Nephron progenitor cell (in vitro differentiated cells): ENCODE data around the gene UIMC1.

Source experiments
- DNase-seq: peaks from one replicate; pipeline ENCODE4 v3.0.0; 2021
- H3K27ac Mint-ChIP-seq: 2 replicates; pipeline ENCODE4 v1.8.0; 2021; ENCODE audit warnings: mild to moderate bottlenecking, moderate library complexity, mixed read lengths
- H3K27me3 Mint-ChIP-seq: 2 replicates; pipeline ENCODE4 v1.8.0; 2021; ENCODE audit warnings: mild to moderate bottlenecking, low read depth, mixed read lengths; ENCODE audit not compliant: poor library complexity
- H3K36me3 Mint-ChIP-seq: 2 replicates; pipeline ENCODE4 v1.8.0; 2021; ENCODE audit warnings: low read depth, mixed read lengths
- H3K4me1 Mint-ChIP-seq: 2 replicates; pipeline ENCODE4 v1.8.0; 2021; ENCODE audit warnings: mixed read lengths
- H3K4me3 Mint-ChIP-seq: 2 replicates; pipeline ENCODE4 v1.8.0; 2021; ENCODE audit warnings: mild to moderate bottlenecking, moderate library complexity, mixed read lengths
- H3K9me3 Mint-ChIP-seq: 2 replicates; pipeline ENCODE4 v1.8.0; 2021; ENCODE audit warnings: mild to moderate bottlenecking, moderate library complexity, mixed read lengths
- TF ChIP-seq, protein P1 (sequence below): fragments of 200-600 bp; sonication (generic); IDR thresholded peaks from 2 replicates; pipeline ENCODE4 v1.5.0; 2021; ENCODE audit warnings: antibody characterized with exemption

Gene UIMC1

DNA sequence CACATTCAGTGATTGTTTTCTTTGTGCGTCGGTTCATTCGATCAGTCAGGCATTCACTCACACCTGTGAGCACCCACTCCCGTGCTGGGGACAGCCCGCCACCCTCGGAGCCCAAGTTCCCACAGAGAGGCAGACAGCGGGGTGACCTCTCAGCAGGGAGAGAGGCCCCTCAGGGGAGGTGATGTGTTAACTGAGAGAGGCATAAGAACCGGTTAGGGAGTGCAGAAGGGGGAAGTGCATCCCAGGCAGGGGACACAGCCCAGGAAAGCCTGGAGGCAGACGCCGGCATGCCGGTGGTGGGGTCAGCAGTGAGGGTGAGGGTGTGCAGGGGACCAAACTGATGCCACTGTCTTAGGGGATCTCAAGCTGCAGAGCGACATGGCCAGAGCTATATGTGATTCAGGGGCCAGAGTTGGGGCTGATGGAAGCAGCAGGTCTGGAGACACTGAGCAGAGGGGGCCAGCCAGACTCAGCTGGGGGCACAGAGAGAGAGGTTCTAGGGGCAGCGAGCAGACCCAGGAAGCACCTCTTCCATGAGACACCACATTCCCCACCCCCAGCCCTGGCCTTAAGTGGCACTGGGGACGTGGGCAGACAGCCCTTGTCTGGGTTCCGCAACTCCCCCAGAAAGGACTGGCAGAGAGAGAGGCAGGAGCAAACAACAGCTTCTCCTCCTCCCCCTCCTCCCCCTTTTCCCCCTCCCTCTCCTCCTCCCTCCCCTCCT lies 143.4 kb downstream of the UIMC1 start:
- TF ChIP-seq, protein P1, sequence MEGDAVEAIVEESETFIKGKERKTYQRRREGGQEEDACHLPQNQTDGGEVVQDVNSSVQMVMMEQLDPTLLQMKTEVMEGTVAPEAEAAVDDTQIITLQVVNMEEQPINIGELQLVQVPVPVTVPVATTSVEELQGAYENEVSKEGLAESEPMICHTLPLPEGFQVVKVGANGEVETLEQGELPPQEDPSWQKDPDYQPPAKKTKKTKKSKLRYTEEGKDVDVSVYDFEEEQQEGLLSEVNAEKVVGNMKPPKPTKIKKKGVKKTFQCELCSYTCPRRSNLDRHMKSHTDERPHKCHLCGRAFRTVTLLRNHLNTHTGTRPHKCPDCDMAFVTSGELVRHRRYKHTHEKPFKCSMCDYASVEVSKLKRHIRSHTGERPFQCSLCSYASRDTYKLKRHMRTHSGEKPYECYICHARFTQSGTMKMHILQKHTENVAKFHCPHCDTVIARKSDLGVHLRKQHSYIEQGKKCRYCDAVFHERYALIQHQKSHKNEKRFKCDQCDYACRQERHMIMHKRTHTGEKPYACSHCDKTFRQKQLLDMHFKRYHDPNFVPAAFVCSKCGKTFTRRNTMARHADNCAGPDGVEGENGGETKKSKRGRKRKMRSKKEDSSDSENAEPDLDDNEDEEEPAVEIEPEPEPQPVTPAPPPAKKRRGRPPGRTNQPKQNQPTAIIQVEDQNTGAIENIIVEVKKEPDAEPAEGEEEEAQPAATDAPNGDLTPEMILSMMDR = no peak
- Mint-ChIP-seq H3K4me3 (peak overlapping the region; percentile 49), H3K9me3 (no peaks in the 10 kb centered on the region), H3K27me3 (peaks cover 50% of the 10 kb centered on the region), H3K27ac (peak overlapping the region; percentile 93), H3K4me1 (peaks cover 38% of the 10 kb centered on the region), H3K36me3 (no peaks in the 10 kb centered on the region)
- DNase-seq = no peak

- Mint-ChIP-seq H3K36me3 (no peaks in the 10 kb centered on the region), H3K4me1 (peaks cover 35% of the 10 kb centered on the region), H3K4me3 (no peak overlapping the region), H3K27me3 (peaks cover 54% of the 10 kb centered on the region), H3K9me3 (no peaks in the 10 kb centered on the region), H3K27ac (no peak overlapping the region)
- TF ChIP-seq, protein P1 = no peak
- no peak for DNase-seq
Measured at GRCh38 chr5:176862330-176862995, 144.1 kb downstream of the UIMC1 start.

DNA sequence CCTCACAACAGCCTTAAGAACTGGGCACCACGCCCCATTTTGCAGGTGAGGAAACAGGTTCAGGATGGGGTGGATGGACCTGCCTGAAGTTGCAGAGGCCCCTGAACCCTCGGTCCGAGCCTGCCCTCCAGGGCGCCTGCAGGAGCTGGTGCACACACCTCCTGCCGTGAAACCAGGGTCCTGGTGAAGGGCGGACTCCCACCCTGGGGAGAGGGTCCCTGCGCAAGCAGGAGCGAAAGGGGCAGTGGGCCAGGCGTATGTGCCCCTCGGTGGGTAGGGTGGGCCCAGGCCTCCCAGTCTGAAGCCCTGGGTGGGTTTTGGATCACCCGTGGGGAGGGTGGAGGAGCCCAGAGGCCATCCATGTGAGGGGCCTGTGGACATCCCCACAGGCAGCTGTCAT lies 145.3 kb downstream of the UIMC1 start:
- Mint-ChIP-seq H3K4me1 (peaks cover 24% of the 10 kb centered on the region), H3K36me3 (no peaks in the 10 kb centered on the region), H3K4me3 (no peak overlapping the region), H3K27ac (no peak overlapping the region), H3K9me3 (no peaks in the 10 kb centered on the region), H3K27me3 (peaks cover 49% of the 10 kb centered on the region)
- TF ChIP-seq, protein P1 = no peak
- no peak for DNase-seq

GRCh38 chr5:176860381-176860780 lies 146.2 kb downstream of the UIMC1 start:
- peaks cover 42% of the 10 kb centered on the region for H3K27me3 Mint-ChIP-seq
- no peak overlapping the region for H3K27ac Mint-ChIP-seq
- H3K4me3 Mint-ChIP-seq = no peak overlapping the region
- no peaks in the 10 kb centered on the region for H3K9me3 Mint-ChIP-seq
- TF ChIP-seq, protein P1 = no peak
- DNase-seq = no peak
- H3K36me3 Mint-ChIP-seq = no peaks in the 10 kb centered on the region
- H3K4me1 Mint-ChIP-seq = peaks cover 20% of the 10 kb centered on the region

DNA sequence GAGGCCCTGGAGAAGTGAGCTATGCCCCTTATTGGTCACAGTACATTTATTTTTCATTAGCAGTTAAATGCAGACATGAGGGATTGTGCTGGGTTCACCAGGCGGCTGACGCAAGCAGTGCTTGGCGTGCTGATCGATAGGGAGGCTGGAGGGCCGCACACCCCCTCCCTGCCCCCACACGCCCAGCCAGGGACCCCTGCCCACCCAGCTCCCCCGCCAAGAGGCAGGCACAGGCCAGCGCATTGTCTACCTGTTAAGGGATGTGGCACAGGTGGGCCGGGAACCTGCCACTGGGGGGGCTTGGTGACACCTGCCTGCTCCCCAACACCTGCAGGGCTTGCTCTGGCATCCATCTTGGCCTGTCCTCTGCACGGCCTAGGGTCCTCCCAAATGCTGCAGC lies 146.7 kb downstream of the UIMC1 start:
- TF ChIP-seq, protein P1 = no peak
- no peak overlapping the region for H3K4me3 Mint-ChIP-seq
- H3K27me3 Mint-ChIP-seq = peaks cover 40% of the 10 kb centered on the region
- peaks cover 20% of the 10 kb centered on the region for H3K4me1 Mint-ChIP-seq
- H3K9me3 Mint-ChIP-seq = no peaks in the 10 kb centered on the region
- no peaks in the 10 kb centered on the region for H3K36me3 Mint-ChIP-seq
- no peak for DNase-seq
- no peak overlapping the region for H3K27ac Mint-ChIP-seq

DNA sequence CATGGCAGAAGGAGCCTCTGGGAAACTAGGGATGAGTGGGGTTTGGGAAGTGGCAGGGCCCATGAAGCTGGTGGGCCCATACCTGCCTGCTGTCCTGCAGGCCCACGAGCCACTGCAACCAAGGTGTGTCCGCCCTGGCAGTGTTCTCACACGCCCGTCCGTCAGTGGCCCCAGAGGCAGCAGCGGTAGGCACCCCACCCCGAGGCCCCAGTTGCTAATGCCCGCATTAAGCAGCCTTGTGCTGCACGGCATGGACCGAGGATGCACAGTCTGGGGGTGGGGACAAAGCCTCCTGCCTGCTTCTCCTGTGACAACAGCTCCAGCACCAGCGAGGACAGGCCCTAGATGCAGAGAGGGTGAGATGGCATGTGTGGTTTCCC lies 148.7 kb downstream of the UIMC1 start:
- Mint-ChIP-seq H3K4me1 (peaks cover 26% of the 10 kb centered on the region), H3K36me3 (no peaks in the 10 kb centered on the region), H3K4me3 (no peak overlapping the region), H3K9me3 (no peaks in the 10 kb centered on the region), H3K27me3 (peaks cover 37% of the 10 kb centered on the region), H3K27ac (no peak overlapping the region)
- no peak for DNase-seq
- TF ChIP-seq, protein P1 = no peak
